ENCODE measurements around the gene MICAL2.

The MICAL2 gene

GRCh38 chr11:12090061-12090591 lies 20.3 kb upstream of the MICAL2 start:
- no peak overlapping the region for H3K4me3 ChIP-seq (ENCODE audit: low read length)
- no peak for TF ChIP-seq CTCF (IDR thresholded peaks at IDR 0.05; ENCODE audit: insufficient read depth, low read depth, low read length, missing control alignments)
- peak; percentile 91 for DNase-seq (ENCODE audit: low read depth)

DNA sequence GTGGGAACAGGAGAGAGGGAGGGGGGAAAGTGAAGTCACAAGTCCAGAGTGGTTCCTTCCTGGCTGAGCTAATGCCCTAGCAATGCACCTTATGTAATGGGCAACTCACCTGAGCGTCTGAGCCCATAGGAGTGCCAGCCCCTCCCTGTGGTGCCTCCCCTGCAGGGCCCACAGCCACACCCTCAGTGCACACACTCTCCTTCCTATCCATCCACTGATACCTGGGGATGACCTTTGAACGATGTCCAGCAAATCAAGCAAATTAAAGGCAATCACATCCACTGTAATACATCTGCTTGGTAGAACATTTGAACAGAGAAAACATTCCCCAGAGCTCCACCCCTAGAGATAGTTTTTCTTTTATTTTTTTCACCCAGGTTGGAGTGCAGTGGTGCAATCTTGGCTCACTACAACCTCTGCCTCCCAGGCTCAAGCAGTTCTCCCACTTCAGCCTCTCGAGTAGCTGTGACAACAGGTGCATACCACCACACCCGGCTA lies 19.6 kb upstream of the MICAL2 start:
- H3K4me3 ChIP-seq (ENCODE audit: low read length): no peak overlapping the region
- TF ChIP-seq CTCF (IDR thresholded peaks at IDR 0.05; ENCODE audit: insufficient read depth, low read depth, low read length, missing control alignments): no peak
- peak; percentile 99 for DNase-seq (ENCODE audit: low read depth)

DNA sequence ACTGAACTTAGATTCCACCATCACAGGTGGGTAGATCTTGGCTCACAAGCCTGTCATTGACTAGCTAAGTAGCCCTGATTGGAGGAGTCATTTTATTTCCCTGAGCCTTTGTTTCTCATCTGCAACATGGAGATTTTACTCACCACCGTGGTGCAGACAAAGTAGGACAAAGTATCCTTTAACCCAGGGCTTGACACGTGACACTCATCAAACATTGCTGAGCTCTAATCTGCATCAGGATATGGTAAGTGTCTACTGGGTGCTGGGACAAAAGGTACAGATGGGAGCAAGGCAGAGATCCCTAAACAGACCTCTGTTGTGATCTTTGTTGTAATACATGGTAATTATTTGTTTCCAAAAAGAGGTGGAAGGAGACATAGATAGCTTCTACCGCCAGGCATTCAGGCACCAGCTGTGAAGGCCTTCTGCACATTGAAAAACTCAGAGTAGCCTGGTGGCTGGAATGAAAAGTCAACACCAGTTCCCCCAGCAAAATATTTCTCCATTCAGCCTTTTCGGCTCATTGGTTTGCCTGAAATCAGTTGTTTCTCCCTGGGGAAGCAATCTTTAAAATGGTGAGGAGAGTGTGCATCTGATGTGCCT lies 18.3 kb upstream of the MICAL2 start:
- TF ChIP-seq CTCF (IDR thresholded peaks at IDR 0.05; ENCODE audit: insufficient read depth, low read depth, low read length, missing control alignments): no peak
- no peak for DNase-seq (ENCODE audit: low read depth)
- H3K4me3 ChIP-seq (ENCODE audit: low read length): no peak overlapping the region

DNA sequence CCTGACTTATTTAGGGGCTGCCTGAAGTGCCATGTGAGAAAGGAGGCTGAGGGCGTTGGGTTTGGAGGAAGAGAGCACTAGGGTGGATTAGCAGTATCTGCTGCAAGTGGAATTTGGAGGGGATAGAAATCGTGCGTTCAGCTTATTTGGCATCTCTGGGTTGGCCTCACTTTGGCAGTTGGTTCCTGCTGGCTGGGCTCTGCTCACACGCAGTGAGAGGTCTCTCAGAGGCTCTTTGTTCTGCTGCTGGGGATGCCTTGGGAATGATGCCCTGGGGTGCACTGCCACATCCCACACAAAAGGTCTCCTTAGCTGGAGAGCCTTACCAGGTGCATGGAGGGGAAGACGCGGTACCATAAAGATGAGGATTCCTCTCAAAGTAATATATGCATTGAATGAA lies 17.7 kb upstream of the MICAL2 start:
- no peak for DNase-seq (ENCODE audit: low read depth)
- no peak overlapping the region for H3K4me3 ChIP-seq (ENCODE audit: low read length)
- no peak for TF ChIP-seq CTCF (IDR thresholded peaks at IDR 0.05; ENCODE audit: insufficient read depth, low read depth, low read length, missing control alignments)

- no peak overlapping the region for H3K4me3 ChIP-seq (ENCODE audit: low read length)
- DNase-seq (ENCODE audit: low read depth): peak; percentile 62
- TF ChIP-seq CTCF (IDR thresholded peaks at IDR 0.05; ENCODE audit: insufficient read depth, low read depth, low read length, missing control alignments): no peak
These were observed 15.3 kb upstream of the MICAL2 start for GRCh38 chr11:12094872-12095800.

DNA sequence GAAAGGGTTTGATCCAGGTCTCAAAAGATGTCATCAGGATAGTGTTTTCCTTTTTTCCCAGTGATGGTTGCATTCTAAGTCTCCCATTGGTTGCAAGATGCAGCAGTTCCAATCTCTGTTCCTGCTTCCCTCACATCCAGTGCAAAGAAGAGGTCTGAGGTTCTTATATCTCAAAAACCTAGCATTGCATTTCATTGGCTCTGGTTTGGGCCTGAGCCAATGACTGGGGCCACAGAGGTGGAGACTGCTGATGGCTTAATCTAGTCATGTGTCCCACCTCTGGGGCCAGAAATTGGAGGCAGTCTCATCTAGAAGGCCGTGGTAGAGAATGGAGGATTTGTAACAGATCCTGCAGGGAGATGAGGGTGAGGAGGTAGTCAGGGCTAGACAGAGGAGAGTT lies 13.2 kb upstream of the MICAL2 start:
- no peak for DNase-seq (ENCODE audit: low read depth)
- H3K4me3 ChIP-seq (ENCODE audit: low read length): no peak overlapping the region
- TF ChIP-seq CTCF (IDR thresholded peaks at IDR 0.05; ENCODE audit: insufficient read depth, low read depth, low read length, missing control alignments): no peak

Data from epithelial cell of esophagus (primary cell).